ENCODE measurements around the gene OSBPL6. TPM values are rescaled to one million over a fixed set of nuclear protein-coding genes. Genes with fewer than 3 reads are reported as not detected.

The OSBPL6 gene
- polyA plus RNA-seq, 1 donor (not counting 4 experiments of a cell fraction or from before 2014, with no cell fraction given): 11.6 TPM

GRCh38 chr2:178284613-178285286 is 90.4 kb downstream of the OSBPL6 start:
- no peak for TF ChIP-seq EZH2 (IDR thresholded peaks at IDR 0.05; ENCODE audit: low read length)
- no peak for TF ChIP-seq CTCF (optimal IDR thresholded peaks at IDR 0.05 in 1 of 3, IDR thresholded peaks at IDR 0.05 in 1 of 3, conservative IDR thresholded peaks at IDR 0.05 in 1 of 3; ENCODE audit: extremely low read depth in 1 of 3, insufficient read depth in 2 of 3, low read length in 3 of 3)
- Histone ChIP-seq H3K27me3 (ENCODE audit: control insufficient read depth, extremely low read depth, insufficient read depth, low read length) (no peaks in the 10 kb centered on the region), H3K36me3 (ENCODE audit: control insufficient read depth in 2 of 2, extremely low read depth in 1 of 2, insufficient read depth in 2 of 2, low read length in 2 of 2) (peaks cover 0 to 2% of the 10 kb centered on the region in 2 experiments), H3K4me1 (ENCODE audit: control insufficient read depth, extremely low read depth, insufficient read depth, low read length) (peaks cover 12% of the 10 kb centered on the region), H3K4me3 (ENCODE audit: control insufficient read depth in 2 of 3, extremely low read depth in 1 of 3, insufficient read depth in 2 of 3, low read depth in 1 of 3, low read length in 3 of 3) (no peak overlapping the region), H3K4me2 (ENCODE audit: control insufficient read depth, extremely low read depth, insufficient read depth, low read depth, low read length) (no peak overlapping the region), H4K20me1 (ENCODE audit: control insufficient read depth, extremely low read depth, insufficient read depth, low read length) (no peaks in the 10 kb centered on the region), H3K9me1 (ENCODE audit: control insufficient read depth, extremely low read depth, insufficient read depth, low read length) (no peaks in the 10 kb centered on the region), H3K79me2 (ENCODE audit: control insufficient read depth, insufficient read depth, low read length) (no peaks in the 10 kb centered on the region), H2AFZ (ENCODE audit: control insufficient read depth, low read length) (no peak overlapping the region), H3K9ac (ENCODE audit: control insufficient read depth, extremely low read depth, insufficient read depth, low read length) (no peak overlapping the region), H3K9me3 (ENCODE audit: control insufficient read depth, low read depth, low read length) (no peaks in the 10 kb centered on the region), H3K27ac (ENCODE audit: control insufficient read depth, insufficient read depth, low read length) (no peak overlapping the region)
- FAIRE-seq: no peak
- dilution Hi-C loops (cut with MboI; ENCODE audit: extremely low pct_ligation_motif_present, low sequenced_read_pairs): no loop called here
- DNase-seq (ENCODE audit: low read depth, low spot score): no peak

DNA sequence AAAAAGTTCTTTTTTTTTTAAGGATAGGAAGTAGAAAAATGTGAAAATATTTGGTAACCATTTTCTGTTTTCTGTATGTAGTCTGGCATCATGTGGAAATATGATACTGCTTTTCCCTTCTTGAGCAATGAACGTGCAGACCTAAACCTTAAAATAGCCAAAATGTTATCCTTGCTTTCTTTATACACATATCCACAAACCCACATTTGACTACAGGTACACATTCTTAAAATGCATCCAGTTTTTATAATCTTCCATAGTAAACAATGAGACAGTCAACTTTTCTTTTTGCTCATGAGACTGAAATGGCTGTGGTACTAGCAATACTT is 90.9 kb downstream of the OSBPL6 start:
- H3K9me3 ChIP-seq (ENCODE audit: control insufficient read depth, low read depth, low read length): no peaks in the 10 kb centered on the region
- no peak for TF ChIP-seq EZH2 (IDR thresholded peaks at IDR 0.05; ENCODE audit: low read length)
- TF ChIP-seq CTCF (optimal IDR thresholded peaks at IDR 0.05 in 1 of 3, IDR thresholded peaks at IDR 0.05 in 1 of 3, conservative IDR thresholded peaks at IDR 0.05 in 1 of 3; ENCODE audit: extremely low read depth in 1 of 3, insufficient read depth in 2 of 3, low read length in 3 of 3): no peak
- no peak overlapping the region for H3K27ac ChIP-seq (ENCODE audit: control insufficient read depth, insufficient read depth, low read length)
- no peak for DNase-seq (ENCODE audit: low read depth, low spot score)
- no peaks in the 10 kb centered on the region for H3K79me2 ChIP-seq (ENCODE audit: control insufficient read depth, insufficient read depth, low read length)
- H2AFZ ChIP-seq (ENCODE audit: control insufficient read depth, low read length): no peak overlapping the region
- no peaks in the 10 kb centered on the region for H3K9me1 ChIP-seq (ENCODE audit: control insufficient read depth, extremely low read depth, insufficient read depth, low read length)
- H3K27me3 ChIP-seq (ENCODE audit: control insufficient read depth, extremely low read depth, insufficient read depth, low read length): no peaks in the 10 kb centered on the region
- H3K4me1 ChIP-seq (ENCODE audit: control insufficient read depth, extremely low read depth, insufficient read depth, low read length): peaks cover 9% of the 10 kb centered on the region
- dilution Hi-C loops (cut with MboI; ENCODE audit: extremely low pct_ligation_motif_present, low sequenced_read_pairs): no loop called here
- FAIRE-seq: no peak
- H4K20me1 ChIP-seq (ENCODE audit: control insufficient read depth, extremely low read depth, insufficient read depth, low read length): no peaks in the 10 kb centered on the region
- H3K9ac ChIP-seq (ENCODE audit: control insufficient read depth, extremely low read depth, insufficient read depth, low read length): no peak overlapping the region
- H3K4me2 ChIP-seq (ENCODE audit: control insufficient read depth, extremely low read depth, insufficient read depth, low read depth, low read length): no peak overlapping the region
- peaks cover 0 to 2% of the 10 kb centered on the region in 2 experiments for H3K36me3 ChIP-seq (ENCODE audit: control insufficient read depth in 2 of 2, extremely low read depth in 1 of 2, insufficient read depth in 2 of 2, low read length in 2 of 2)
- H3K4me3 ChIP-seq (ENCODE audit: control insufficient read depth in 2 of 3, extremely low read depth in 1 of 3, insufficient read depth in 2 of 3, low read depth in 1 of 3, low read length in 3 of 3): no peak overlapping the region

Data from keratinocyte (primary cell).